BE2C (cell line): ENCODE measurements around the gene CUBN.

Experiments
- DNase-seq: peaks from one replicate; pipeline ENCODE4 v3.0.0-alpha.2; 2020
- H3K27me3 ChIP-seq: fragments of 250-450 bp; sonication (Bioruptor Pico); 2 replicates; pipeline ENCODE4 v1.5.1; 2020; ENCODE audit warnings: mild to moderate bottlenecking
- H3K36me3 ChIP-seq: fragments of 250-450 bp; sonication (Bioruptor Pico); 2 replicates; pipeline ENCODE4 v1.5.1; 2020; ENCODE audit warnings: mild to moderate bottlenecking
- H3K4me1 ChIP-seq: fragments of 250-450 bp; sonication (Bioruptor Pico); 2 replicates; pipeline ENCODE4 v1.5.1; 2020
- H3K4me3 ChIP-seq: 2 replicates; pipeline ENCODE4 v1.5.1; 2011; ENCODE audit warnings: low read depth, low read length
- H3K9me3 ChIP-seq: fragments of 250-450 bp; sonication (Bioruptor Pico); 2 replicates; pipeline ENCODE4 v1.5.1; 2020
- TF ChIP-seq, protein P1 (sequence below): IDR thresholded peaks from 2 replicates; pipeline ENCODE4 v1.5.1; 2012; ENCODE audit warnings: mild to moderate bottlenecking, low read depth, low read length

Gene CUBN

DNA sequence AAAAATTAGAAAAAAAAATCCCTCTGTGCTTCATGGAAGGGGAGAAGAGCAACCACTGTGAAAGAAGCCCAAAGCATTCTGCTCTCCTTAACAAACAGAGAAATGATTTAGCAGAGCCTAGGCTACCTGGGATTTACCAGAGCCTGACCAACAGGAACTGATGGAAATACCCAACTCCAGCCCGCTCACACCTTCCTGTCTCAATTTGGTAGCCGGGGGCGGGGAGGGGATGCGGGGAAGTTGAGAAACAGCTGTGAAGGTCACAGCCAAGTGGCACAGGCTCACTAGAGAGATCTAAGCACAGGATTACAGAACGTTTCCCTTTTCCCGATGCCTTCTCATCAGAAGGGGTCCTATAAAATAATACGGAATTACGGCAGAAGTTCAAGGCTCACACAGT is 330.0 kb downstream of the CUBN start:
- Histone ChIP-seq H3K36me3 (no peaks in the 10 kb centered on the region), H3K4me1 (no peaks in the 10 kb centered on the region), H3K4me3 (no peak overlapping the region), H3K27me3 (no peaks in the 10 kb centered on the region), H3K9me3 (no peaks in the 10 kb centered on the region)
- TF ChIP-seq, protein P1, sequence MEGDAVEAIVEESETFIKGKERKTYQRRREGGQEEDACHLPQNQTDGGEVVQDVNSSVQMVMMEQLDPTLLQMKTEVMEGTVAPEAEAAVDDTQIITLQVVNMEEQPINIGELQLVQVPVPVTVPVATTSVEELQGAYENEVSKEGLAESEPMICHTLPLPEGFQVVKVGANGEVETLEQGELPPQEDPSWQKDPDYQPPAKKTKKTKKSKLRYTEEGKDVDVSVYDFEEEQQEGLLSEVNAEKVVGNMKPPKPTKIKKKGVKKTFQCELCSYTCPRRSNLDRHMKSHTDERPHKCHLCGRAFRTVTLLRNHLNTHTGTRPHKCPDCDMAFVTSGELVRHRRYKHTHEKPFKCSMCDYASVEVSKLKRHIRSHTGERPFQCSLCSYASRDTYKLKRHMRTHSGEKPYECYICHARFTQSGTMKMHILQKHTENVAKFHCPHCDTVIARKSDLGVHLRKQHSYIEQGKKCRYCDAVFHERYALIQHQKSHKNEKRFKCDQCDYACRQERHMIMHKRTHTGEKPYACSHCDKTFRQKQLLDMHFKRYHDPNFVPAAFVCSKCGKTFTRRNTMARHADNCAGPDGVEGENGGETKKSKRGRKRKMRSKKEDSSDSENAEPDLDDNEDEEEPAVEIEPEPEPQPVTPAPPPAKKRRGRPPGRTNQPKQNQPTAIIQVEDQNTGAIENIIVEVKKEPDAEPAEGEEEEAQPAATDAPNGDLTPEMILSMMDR = no peak
- no peak for DNase-seq

DNA sequence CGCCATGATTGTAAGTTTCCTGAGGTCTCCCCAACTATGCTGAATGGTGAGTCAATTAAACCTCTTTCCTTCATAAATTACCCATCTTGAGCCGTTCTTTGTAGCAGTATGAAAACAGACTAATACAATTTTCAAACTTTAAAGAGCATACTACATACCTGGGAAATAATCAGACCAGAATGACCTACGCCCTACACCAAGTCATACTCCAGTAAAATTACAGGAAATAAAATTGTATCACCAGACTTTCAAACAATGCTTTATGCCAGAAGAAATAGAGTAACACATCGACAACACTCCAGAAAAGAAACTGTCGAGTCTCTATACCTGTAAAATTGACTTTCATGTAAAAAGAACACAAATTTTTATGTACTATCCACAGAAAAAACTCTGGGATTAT is 331.0 kb downstream of the CUBN start:
- no peaks in the 10 kb centered on the region for H3K36me3 ChIP-seq
- no peaks in the 10 kb centered on the region for H3K9me3 ChIP-seq
- no peak for DNase-seq
- no peak overlapping the region for H3K4me3 ChIP-seq
- no peaks in the 10 kb centered on the region for H3K27me3 ChIP-seq
- TF ChIP-seq, protein P1 = no peak
- H3K4me1 ChIP-seq = no peaks in the 10 kb centered on the region

DNA sequence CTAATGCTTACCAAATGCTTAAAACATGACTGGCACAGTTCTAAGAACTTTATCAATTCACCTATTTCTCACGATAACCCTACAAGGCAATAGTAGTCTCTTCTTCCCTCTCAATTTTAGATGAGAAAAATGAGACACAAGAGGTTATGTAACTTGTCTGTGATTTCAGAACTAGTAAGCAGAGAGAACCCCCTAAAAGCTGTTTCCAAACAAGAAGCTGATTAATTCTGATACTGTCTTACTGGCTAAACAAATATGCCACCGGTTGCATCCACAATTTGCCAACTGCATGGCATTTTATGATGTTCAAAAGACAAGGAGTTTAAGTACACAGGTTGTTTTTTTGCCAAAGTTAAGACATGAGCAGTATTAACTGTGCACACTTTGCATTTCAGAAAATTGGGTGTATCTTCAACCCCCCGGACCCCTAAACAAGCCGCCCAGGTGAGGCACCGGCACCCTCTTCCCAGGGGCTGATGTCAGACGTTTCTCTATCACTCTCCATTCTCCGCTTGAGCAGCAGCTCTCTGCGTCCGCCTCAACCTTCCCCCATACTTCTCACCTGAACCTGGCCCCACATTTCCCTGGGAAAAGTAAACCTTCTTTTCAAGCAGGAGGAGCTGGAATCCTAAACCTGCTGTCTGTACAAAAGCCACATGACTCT is 334.1 kb downstream of the CUBN start:
- DNase-seq = no peak
- TF ChIP-seq, protein P1 = no peak
- no peaks in the 10 kb centered on the region for H3K36me3 ChIP-seq
- H3K27me3 ChIP-seq = no peaks in the 10 kb centered on the region
- no peaks in the 10 kb centered on the region for H3K4me1 ChIP-seq
- H3K4me3 ChIP-seq = no peak overlapping the region
- H3K9me3 ChIP-seq = no peaks in the 10 kb centered on the region

DNA sequence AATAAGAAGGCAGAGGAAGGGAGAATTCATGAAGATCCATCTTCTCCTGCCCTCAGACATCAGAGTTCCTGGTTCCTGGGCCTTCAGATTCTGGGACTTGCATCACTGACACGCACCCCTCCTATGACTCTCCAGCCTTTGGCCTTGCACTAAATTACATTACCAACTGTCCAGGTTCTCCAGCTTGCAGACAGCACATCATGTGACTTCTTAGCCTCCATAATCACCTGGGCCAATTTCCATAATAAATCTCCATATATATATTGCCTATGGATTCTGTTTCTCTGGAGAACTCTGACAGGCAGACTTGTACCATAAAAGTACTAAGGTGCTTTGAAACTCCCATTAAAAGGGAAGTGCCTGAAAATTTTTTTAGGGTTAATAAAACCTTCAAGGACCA is 335.6 kb downstream of the CUBN start:
- H3K4me3 ChIP-seq = no peak overlapping the region
- no peaks in the 10 kb centered on the region for H3K36me3 ChIP-seq
- no peaks in the 10 kb centered on the region for H3K27me3 ChIP-seq
- no peaks in the 10 kb centered on the region for H3K4me1 ChIP-seq
- no peaks in the 10 kb centered on the region for H3K9me3 ChIP-seq
- no peak for DNase-seq
- TF ChIP-seq, protein P1 = no peak

DNA sequence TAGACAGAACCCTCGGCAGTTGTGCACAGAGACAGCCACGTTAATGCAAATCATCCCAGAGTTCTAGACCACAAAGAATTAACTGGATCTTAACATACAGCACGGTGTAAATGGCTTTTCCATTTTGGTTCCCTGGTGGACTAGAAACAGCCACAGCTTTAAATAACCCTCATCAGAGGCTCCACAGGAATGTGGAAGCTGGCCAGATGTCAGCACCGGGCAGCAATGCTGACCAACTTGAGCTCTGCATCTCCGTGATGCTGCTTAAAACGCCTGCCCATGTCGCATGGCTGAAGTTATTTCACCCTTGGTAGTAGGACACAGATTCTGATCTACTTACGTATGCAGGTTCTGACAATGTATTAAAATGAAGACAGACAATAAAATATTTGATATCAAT is 336.9 kb downstream of the CUBN start:
- Histone ChIP-seq H3K27me3 (no peaks in the 10 kb centered on the region), H3K4me3 (no peak overlapping the region), H3K9me3 (no peaks in the 10 kb centered on the region), H3K36me3 (no peaks in the 10 kb centered on the region), H3K4me1 (no peaks in the 10 kb centered on the region)
- TF ChIP-seq, protein P1 = no peak
- DNase-seq = no peak

DNA sequence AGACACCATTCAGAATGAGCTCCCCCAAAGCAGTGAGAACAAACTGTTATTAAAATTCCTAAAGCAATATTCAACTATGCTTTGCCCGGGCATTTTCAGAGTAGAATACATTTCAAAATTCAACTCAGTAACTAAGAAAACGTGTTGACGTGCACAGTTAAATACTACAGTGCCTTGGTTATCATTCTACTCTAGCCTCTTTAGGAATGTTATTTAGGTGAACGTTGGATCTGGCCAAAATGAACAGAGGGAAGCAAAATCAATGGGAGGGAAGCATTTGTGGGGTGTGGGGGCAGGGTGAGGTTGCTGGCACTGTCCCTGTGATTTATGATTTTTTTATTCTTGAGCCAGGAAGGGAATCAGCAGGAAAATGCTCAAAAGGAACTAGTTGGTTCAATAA is 339.8 kb downstream of the CUBN start:
- Histone ChIP-seq H3K4me1 (no peaks in the 10 kb centered on the region), H3K4me3 (no peak overlapping the region), H3K9me3 (no peaks in the 10 kb centered on the region), H3K27me3 (no peaks in the 10 kb centered on the region), H3K36me3 (no peaks in the 10 kb centered on the region)
- TF ChIP-seq, protein P1 = no peak
- DNase-seq = no peak
